GM18498 (cell line): ENCODE results near the gene EFL1.

Experiments
- ATAC-seq: cut with Tn5 transposase; IDR thresholded peaks from one replicate; pipeline ENCODE4 v1.9.1; 2021; ENCODE audit warnings: mild to moderate bottlenecking, moderate library complexity; ENCODE audit not compliant: unreplicated experiment

EFL1 gene

GRCh38 chr15:82168296-82168695 is 94.2 kb downstream of the EFL1 start:
- ATAC-seq: no peak

- ATAC-seq: no peak
Observed at GRCh38 chr15:82165948-82166376, 96.6 kb downstream of the EFL1 start.

GRCh38 chr15:82159922-82160321 is 102.6 kb downstream of the EFL1 start:
- no peak for ATAC-seq

- ATAC-seq: no peak
Observed at GRCh38 chr15:82158811-82159210, 103.7 kb downstream of the EFL1 start.

- ATAC-seq: no peak
Observed at GRCh38 chr15:82150645-82151044, 111.9 kb downstream of the EFL1 start.

GRCh38 chr15:82146990-82147461 is 115.5 kb downstream of the EFL1 start:
- no peak for ATAC-seq

GRCh38 chr15:82146576-82146975 is 116.0 kb downstream of the EFL1 start:
- ATAC-seq: no peak

GRCh38 chr15:82143390-82144385 is 118.8 kb downstream of the EFL1 start:
- no peak for ATAC-seq

- ATAC-seq: no peak
Observed at GRCh38 chr15:82140886-82141285, 121.6 kb downstream of the EFL1 start.

GRCh38 chr15:82139823-82140268 is 122.7 kb downstream of the EFL1 start:
- no peak for ATAC-seq

- ATAC-seq: no peak
Observed at GRCh38 chr15:82138306-82138705, 124.2 kb downstream of the EFL1 start.

- no peak for ATAC-seq
Observed at GRCh38 chr15:82137261-82137660, 125.3 kb downstream of the EFL1 start.

GRCh38 chr15:82136120-82136519 is 126.4 kb downstream of the EFL1 start:
- no peak for ATAC-seq

- ATAC-seq: no peak
Observed at GRCh38 chr15:82135638-82136037, 126.9 kb downstream of the EFL1 start.

- no peak for ATAC-seq
Observed at GRCh38 chr15:82134461-82134860, 128.1 kb downstream of the EFL1 start.

GRCh38 chr15:82133251-82133650 is 129.3 kb downstream of the EFL1 start:
- ATAC-seq: no peak

GRCh38 chr15:82132742-82133141 is 129.8 kb downstream of the EFL1 start:
- no peak for ATAC-seq

GRCh38 chr15:82132096-82132495 is 130.4 kb downstream of the EFL1 start:
- no peak for ATAC-seq

- no peak for ATAC-seq
Observed at GRCh38 chr15:82130248-82130647, 132.3 kb downstream of the EFL1 start.

GRCh38 chr15:82129761-82130160 is 132.8 kb downstream of the EFL1 start:
- no peak for ATAC-seq

GRCh38 chr15:82129149-82129692 is 133.3 kb downstream of the EFL1 start:
- ATAC-seq: no peak
